ENCODE results near the gene ACOX1.

GRCh38 chr17:75897160-75898019, 81.6 kb downstream of the ACOX1 start:
- TF ChIP-seq, protein P1, sequence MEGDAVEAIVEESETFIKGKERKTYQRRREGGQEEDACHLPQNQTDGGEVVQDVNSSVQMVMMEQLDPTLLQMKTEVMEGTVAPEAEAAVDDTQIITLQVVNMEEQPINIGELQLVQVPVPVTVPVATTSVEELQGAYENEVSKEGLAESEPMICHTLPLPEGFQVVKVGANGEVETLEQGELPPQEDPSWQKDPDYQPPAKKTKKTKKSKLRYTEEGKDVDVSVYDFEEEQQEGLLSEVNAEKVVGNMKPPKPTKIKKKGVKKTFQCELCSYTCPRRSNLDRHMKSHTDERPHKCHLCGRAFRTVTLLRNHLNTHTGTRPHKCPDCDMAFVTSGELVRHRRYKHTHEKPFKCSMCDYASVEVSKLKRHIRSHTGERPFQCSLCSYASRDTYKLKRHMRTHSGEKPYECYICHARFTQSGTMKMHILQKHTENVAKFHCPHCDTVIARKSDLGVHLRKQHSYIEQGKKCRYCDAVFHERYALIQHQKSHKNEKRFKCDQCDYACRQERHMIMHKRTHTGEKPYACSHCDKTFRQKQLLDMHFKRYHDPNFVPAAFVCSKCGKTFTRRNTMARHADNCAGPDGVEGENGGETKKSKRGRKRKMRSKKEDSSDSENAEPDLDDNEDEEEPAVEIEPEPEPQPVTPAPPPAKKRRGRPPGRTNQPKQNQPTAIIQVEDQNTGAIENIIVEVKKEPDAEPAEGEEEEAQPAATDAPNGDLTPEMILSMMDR (IDR thresholded peaks at IDR 0.05; ENCODE audit: insufficient read depth, low read length) = no peak
- TF ChIP-seq, protein P2, sequence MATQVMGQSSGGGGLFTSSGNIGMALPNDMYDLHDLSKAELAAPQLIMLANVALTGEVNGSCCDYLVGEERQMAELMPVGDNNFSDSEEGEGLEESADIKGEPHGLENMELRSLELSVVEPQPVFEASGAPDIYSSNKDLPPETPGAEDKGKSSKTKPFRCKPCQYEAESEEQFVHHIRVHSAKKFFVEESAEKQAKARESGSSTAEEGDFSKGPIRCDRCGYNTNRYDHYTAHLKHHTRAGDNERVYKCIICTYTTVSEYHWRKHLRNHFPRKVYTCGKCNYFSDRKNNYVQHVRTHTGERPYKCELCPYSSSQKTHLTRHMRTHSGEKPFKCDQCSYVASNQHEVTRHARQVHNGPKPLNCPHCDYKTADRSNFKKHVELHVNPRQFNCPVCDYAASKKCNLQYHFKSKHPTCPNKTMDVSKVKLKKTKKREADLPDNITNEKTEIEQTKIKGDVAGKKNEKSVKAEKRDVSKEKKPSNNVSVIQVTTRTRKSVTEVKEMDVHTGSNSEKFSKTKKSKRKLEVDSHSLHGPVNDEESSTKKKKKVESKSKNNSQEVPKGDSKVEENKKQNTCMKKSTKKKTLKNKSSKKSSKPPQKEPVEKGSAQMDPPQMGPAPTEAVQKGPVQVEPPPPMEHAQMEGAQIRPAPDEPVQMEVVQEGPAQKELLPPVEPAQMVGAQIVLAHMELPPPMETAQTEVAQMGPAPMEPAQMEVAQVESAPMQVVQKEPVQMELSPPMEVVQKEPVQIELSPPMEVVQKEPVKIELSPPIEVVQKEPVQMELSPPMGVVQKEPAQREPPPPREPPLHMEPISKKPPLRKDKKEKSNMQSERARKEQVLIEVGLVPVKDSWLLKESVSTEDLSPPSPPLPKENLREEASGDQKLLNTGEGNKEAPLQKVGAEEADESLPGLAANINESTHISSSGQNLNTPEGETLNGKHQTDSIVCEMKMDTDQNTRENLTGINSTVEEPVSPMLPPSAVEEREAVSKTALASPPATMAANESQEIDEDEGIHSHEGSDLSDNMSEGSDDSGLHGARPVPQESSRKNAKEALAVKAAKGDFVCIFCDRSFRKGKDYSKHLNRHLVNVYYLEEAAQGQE (IDR thresholded peaks at IDR 0.05; ENCODE audit: insufficient replicate concordance, low read depth) = no peak

All from HL-60 (cell line).